Measurements from ENCODE around the gene CELF1.
A peak's percentile ranks its signal among the peaks of the same experiment; 100 is the strongest.

The CELF1 gene

GRCh38 chr11:47446833-47447232, 106.1 kb downstream of the CELF1 start:
- no peak for DNase-seq (ENCODE audit: low spot score)

- DNase-seq (ENCODE audit: low spot score), result no peak
These were observed 107.1 kb downstream of the CELF1 start for GRCh38 chr11:47445840-47446239.

GRCh38 chr11:47443817-47444216, 109.1 kb downstream of the CELF1 start:
- no peak for DNase-seq (ENCODE audit: low spot score)

- DNase-seq (ENCODE audit: low spot score), result peak; percentile 40
These were observed 109.8 kb downstream of the CELF1 start for GRCh38 chr11:47443028-47443700.

- DNase-seq (ENCODE audit: low spot score), result no peak
These were observed 110.4 kb downstream of the CELF1 start for GRCh38 chr11:47442514-47442913.

GRCh38 chr11:47441421-47441820, 111.5 kb downstream of the CELF1 start:
- DNase-seq (ENCODE audit: low spot score), result no peak

- DNase-seq (ENCODE audit: low spot score), result no peak
These were observed 112.9 kb downstream of the CELF1 start for GRCh38 chr11:47440054-47440476.

GRCh38 chr11:47438721-47439120, 114.2 kb downstream of the CELF1 start:
- no peak for DNase-seq (ENCODE audit: low spot score)

GRCh38 chr11:47437746-47438418, 115.0 kb downstream of the CELF1 start:
- DNase-seq (ENCODE audit: low spot score), result peak; percentile 19

GRCh38 chr11:47437218-47437745, 115.7 kb downstream of the CELF1 start:
- DNase-seq (ENCODE audit: low spot score), result no peak

- no peak for DNase-seq (ENCODE audit: low spot score)
These were observed 116.2 kb downstream of the CELF1 start for GRCh38 chr11:47436726-47437125.

GRCh38 chr11:47435687-47436086, 117.2 kb downstream of the CELF1 start:
- no peak for DNase-seq (ENCODE audit: low spot score)

- peak; percentile 50 for DNase-seq (ENCODE audit: low spot score)
These were observed 118.7 kb downstream of the CELF1 start for GRCh38 chr11:47434011-47434786.

GRCh38 chr11:47433157-47433556, 119.8 kb downstream of the CELF1 start:
- DNase-seq (ENCODE audit: low spot score), result no peak

- no peak for DNase-seq (ENCODE audit: low spot score)
These were observed 121.4 kb downstream of the CELF1 start for GRCh38 chr11:47431356-47432083.

- DNase-seq (ENCODE audit: low spot score), result no peak
These were observed 122.4 kb downstream of the CELF1 start for GRCh38 chr11:47430524-47430923.

GRCh38 chr11:47426062-47426956, 126.6 kb downstream of the CELF1 start, which contains the start of gene PSMC3:
Gene PSMC3 (minus strand): TSS chr11:47426439. CDS start chr11:47426279, 160 bp downstream.
- DNase-seq (ENCODE audit: low spot score), result peak; percentile 97

- no peak for DNase-seq (ENCODE audit: low spot score)
These were observed 127.3 kb downstream of the CELF1 start for GRCh38 chr11:47425611-47426010.

- DNase-seq (ENCODE audit: low spot score), result no peak
These were observed 134.3 kb downstream of the CELF1 start for GRCh38 chr11:47418454-47419259.

- no peak for DNase-seq (ENCODE audit: low spot score)
These were observed 135.2 kb downstream of the CELF1 start for GRCh38 chr11:47417712-47418111.
